Measurements from ENCODE around the gene RBM19.

- TF ChIP-seq, protein P1, sequence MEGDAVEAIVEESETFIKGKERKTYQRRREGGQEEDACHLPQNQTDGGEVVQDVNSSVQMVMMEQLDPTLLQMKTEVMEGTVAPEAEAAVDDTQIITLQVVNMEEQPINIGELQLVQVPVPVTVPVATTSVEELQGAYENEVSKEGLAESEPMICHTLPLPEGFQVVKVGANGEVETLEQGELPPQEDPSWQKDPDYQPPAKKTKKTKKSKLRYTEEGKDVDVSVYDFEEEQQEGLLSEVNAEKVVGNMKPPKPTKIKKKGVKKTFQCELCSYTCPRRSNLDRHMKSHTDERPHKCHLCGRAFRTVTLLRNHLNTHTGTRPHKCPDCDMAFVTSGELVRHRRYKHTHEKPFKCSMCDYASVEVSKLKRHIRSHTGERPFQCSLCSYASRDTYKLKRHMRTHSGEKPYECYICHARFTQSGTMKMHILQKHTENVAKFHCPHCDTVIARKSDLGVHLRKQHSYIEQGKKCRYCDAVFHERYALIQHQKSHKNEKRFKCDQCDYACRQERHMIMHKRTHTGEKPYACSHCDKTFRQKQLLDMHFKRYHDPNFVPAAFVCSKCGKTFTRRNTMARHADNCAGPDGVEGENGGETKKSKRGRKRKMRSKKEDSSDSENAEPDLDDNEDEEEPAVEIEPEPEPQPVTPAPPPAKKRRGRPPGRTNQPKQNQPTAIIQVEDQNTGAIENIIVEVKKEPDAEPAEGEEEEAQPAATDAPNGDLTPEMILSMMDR (IDR thresholded peaks at IDR 0.05), result no peak
- TF ChIP-seq POLR2A (IDR thresholded peaks at IDR 0.05), result no peak
These were observed 145.8 kb downstream of the RBM19 start for GRCh38 chr12:113820309-113820708.

All from lower leg skin (tissue), 3 donors.